Ovary (tissue), 9 donors: ENCODE data around the gene COL23A1. TPM values are rescaled to one million over a fixed set of nuclear protein-coding genes. Genes with fewer than 3 reads are reported as not detected.
A peak's percentile ranks its signal among the peaks of the same experiment; 100 is the strongest.

Experiments
- DNase-seq, 5 donors: peaks; one replicate each; pipeline ENCODE4 v3.0.0-alpha.2; 2019 to 2020
- H3K27ac ChIP-seq, 2 donors: fragments of 200-600 bp; one replicate each; pipeline versions ENCODE4 v1.5.1 to v1.8.0; 2019 to 2022
- H3K27me3 ChIP-seq: fragments of 200-600 bp; one replicate; pipeline ENCODE4 v1.8.0; 2022
- H3K36me3 ChIP-seq: fragments of 200-600 bp; sonication (generic); one replicate; pipeline ENCODE4 v1.5.1; 2019
- H3K4me1 ChIP-seq: one replicate; pipeline ENCODE4 v1.8.1; 2013; ENCODE audit warnings: mild to moderate bottlenecking, moderate library complexity; ENCODE audit not compliant: insufficient read depth
- H3K4me3 ChIP-seq: fragments of 200-600 bp; sonication (generic); one replicate; pipeline ENCODE4 v1.5.1; 2017
- H3K9me3 ChIP-seq, 2 donors: fragments of 200-600 bp in 1 of 2; sonication (generic) in 1 of 2; one replicate each; pipeline versions ENCODE4 v1.5.1 to v1.8.1; 2013 to 2019; ENCODE audit warnings: mild to moderate bottlenecking in 1 of 2, moderate library complexity in 1 of 2
- EP300 ChIP-seq: sonication (generic); formaldehyde crosslinking; IDR thresholded peaks from one replicate; pipeline ENCODE4 v1.6.1; 2017; ENCODE audit warnings: antibody characterized with exemption
- POLR2A ChIP-seq: fragments of 450-650 bp; IDR thresholded peaks from one replicate; pipeline ENCODE4 v1.6.1; 2017; ENCODE audit warnings: antibody characterized with exemption, mild to moderate bottlenecking, moderate library complexity
- WGBS, 3 donors: extraction: QIAGEN DNeasy Blood & Tissue Kit in 1 of 3; methylation state at CpG; one replicate each; pipeline versions ENCODE4 v1.1.5 to v1.1.7; 2013 to 2017; 5-methylcytosine and 5-hydroxymethylcytosine counted together
- intact Hi-C, 4 donors: fragments of 100-400 bp; cut with DNase I; formaldehyde crosslinking; loops; one replicate each; pipeline versions ENCODE4 v1.11.0 to v1.15.1; 2022 to 2023
- polyA plus RNA-seq, 2 donors: library from polyadenylated mRNA; stranded (reverse); fragments of 200-250 nt in 1 of 2; fragments of 350-450 nt in 1 of 2; fragmentation: Illumina TruSeq in 1 of 2; extraction: RNeasy Lipid Tissue Mini Kit (QIAGEN cat#74804) in 1 of 2; gene quantifications; one replicate each; pipeline ENCODE4 v1.2.3, GENCODE V29; 2013 to 2014
- total RNA-seq, 7 donors: library from RNA; depleted of rRNA in 2 of 7; stranded (reverse); fragments of >200 nt in 2 of 7; fragmentation: NEBNext Ultra II Directional in 3 of 7; extraction: Animal tissue kit (Norgen Biotek cat#: 25700) in 3 of 7; gene quantifications; one replicate each; pipeline versions ENCODE4 v1.1.0 to v1.2.4, GENCODE V29; 2016 to 2023
- TF ChIP-seq, protein P1 (sequence below), 3 donors: fragments of 450-650 bp in 2 of 3; fragments of 200-600 bp in 1 of 3; IDR thresholded peaks; one replicate each; pipeline versions ENCODE4 v1.5.1 to v1.8.0; 2016 to 2022; ENCODE audit warnings: antibody characterized with exemption in 3 of 3, mild to moderate bottlenecking in 1 of 3
- donor health status: DM: no; HTN: no; CAD: no; lungs with moderate emphysema.
- donor health status: DM: no; HTN: no; CAD: no.
- donor health status: Bipolar disorder and iron deficiency.
- donor health status: DM: yes; HTN: yes; CAD: no.
- donor health status: DM: no; HTN: no; CAD: no.
- donor health status: DM: yes; HTN: yes; CAD: no.

Gene COL23A1
- total and polyA plus RNA-seq, 9 donors, result 0.13 to 0.92 (median 0.39) TPM; not detected in 1

- no peak overlapping the region for H3K27ac ChIP-seq
- DNase-seq, result no peak
- H3K4me3 ChIP-seq, result no peak overlapping the region
- no peaks in the 10 kb centered on the region for H3K4me1 ChIP-seq
- no peaks in the 10 kb centered on the region for H3K36me3 ChIP-seq
- no peaks in the 10 kb centered on the region for H3K27me3 ChIP-seq
- TF ChIP-seq EP300 (no peak), POLR2A (no peak)
- TF ChIP-seq, protein P1, sequence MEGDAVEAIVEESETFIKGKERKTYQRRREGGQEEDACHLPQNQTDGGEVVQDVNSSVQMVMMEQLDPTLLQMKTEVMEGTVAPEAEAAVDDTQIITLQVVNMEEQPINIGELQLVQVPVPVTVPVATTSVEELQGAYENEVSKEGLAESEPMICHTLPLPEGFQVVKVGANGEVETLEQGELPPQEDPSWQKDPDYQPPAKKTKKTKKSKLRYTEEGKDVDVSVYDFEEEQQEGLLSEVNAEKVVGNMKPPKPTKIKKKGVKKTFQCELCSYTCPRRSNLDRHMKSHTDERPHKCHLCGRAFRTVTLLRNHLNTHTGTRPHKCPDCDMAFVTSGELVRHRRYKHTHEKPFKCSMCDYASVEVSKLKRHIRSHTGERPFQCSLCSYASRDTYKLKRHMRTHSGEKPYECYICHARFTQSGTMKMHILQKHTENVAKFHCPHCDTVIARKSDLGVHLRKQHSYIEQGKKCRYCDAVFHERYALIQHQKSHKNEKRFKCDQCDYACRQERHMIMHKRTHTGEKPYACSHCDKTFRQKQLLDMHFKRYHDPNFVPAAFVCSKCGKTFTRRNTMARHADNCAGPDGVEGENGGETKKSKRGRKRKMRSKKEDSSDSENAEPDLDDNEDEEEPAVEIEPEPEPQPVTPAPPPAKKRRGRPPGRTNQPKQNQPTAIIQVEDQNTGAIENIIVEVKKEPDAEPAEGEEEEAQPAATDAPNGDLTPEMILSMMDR (IDR thresholded peaks at IDR 0.05), result no peak
- no peaks in the 10 kb centered on the region for H3K9me3 ChIP-seq
- intact Hi-C loops, result no loop called here
- 81 to 90% (median 90%) methylated on average over 14 to 15 of the region's 15 CpGs for WGBS, 3 donors
These were observed 248.9 kb downstream of the COL23A1 start for GRCh38 chr5:178341091-178341850.

DNA sequence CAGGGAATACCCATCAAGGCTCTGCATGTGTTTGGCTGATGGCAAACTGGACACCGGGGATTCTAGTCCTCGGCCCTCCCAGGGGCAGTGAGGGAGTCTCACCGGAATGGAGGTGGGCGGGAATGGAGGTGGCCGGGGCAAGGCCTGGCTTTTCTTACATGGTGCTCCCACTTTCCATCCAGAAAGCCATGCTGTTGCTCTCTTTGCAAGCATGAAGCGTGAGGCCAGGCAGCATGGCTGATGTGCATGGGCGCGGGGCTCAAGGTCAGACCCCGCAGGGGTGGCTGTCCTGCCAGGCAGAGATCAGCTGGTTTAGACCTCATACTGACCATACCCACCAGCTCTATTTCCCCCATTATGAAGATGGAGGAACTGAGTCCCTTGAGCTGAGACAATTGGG, 249.6 kb downstream of the COL23A1 start:
- Histone ChIP-seq H3K9me3 (no peaks in the 10 kb centered on the region), H3K4me1 (no peaks in the 10 kb centered on the region), H3K27ac (no peak overlapping the region), H3K4me3 (no peak overlapping the region), H3K36me3 (no peaks in the 10 kb centered on the region), H3K27me3 (no peaks in the 10 kb centered on the region)
- TF ChIP-seq POLR2A (no peak), EP300 (no peak)
- peak in 1 of 5 donors; percentile 12 for DNase-seq
- WGBS, 3 donors, result 95 to 96% (median 96%) methylated on average over 9 of the region's 9 CpGs
- intact Hi-C loops, result no loop called here

- no peak overlapping the region for H3K4me3 ChIP-seq
- H3K4me1 ChIP-seq, result no peaks in the 10 kb centered on the region
- DNase-seq, result peak in 1 of 5 donors; percentile 12
- intact Hi-C loops, result no loop called here
- no peaks in the 10 kb centered on the region for H3K9me3 ChIP-seq
- no peak overlapping the region for H3K27ac ChIP-seq
- TF ChIP-seq, protein P1 (IDR thresholded peaks at IDR 0.05), result no peak
- TF ChIP-seq POLR2A (no peak), EP300 (no peak)
- no peaks in the 10 kb centered on the region for H3K27me3 ChIP-seq
- no peaks in the 10 kb centered on the region for H3K36me3 ChIP-seq
- 82 to 89% (median 83%) methylated on average over 7 of the region's 7 CpGs for WGBS, 3 donors
These were observed 250.0 kb downstream of the COL23A1 start for GRCh38 chr5:178340187-178340586.

- Histone ChIP-seq H3K4me1 (no peaks in the 10 kb centered on the region), H3K27me3 (no peaks in the 10 kb centered on the region), H3K9me3 (no peaks in the 10 kb centered on the region), H3K36me3 (no peaks in the 10 kb centered on the region), H3K27ac (no peak overlapping the region), H3K4me3 (no peak overlapping the region)
- WGBS, 3 donors, result 79 to 91% (median 84%) methylated on average over 4 of the region's 4 CpGs
- intact Hi-C loops, result no loop called here
- no peak for TF ChIP-seq POLR2A
- TF ChIP-seq, protein P1 (IDR thresholded peaks at IDR 0.05), result no peak
- TF ChIP-seq EP300, result no peak
- no peak for DNase-seq
These were observed 250.9 kb downstream of the COL23A1 start for GRCh38 chr5:178339272-178339671.

DNA sequence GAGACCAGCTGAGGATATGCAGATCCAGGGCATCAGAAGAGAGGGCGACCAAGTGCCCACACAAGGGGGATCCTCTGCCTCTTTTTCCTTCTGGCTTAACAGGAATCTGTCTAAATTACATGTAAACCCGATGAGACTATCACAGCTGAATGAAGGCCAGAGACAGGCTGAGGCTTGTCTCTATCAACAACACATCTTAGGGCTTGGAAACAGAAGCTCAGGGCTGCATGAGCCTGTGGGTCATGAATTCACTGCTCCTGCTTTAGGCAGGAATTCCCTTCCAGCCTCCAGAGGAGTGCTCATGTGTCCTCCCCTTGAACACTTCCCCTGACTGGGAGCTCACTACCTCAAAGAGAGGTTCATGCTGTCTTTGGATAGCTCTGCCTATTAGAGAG, 251.4 kb downstream of the COL23A1 start:
- H3K36me3 ChIP-seq, result no peaks in the 10 kb centered on the region
- H3K27me3 ChIP-seq, result no peaks in the 10 kb centered on the region
- 57 to 66% (median 59%) methylated on average over 2 of the region's 2 CpGs for WGBS, 3 donors
- H3K9me3 ChIP-seq, result no peaks in the 10 kb centered on the region
- H3K27ac ChIP-seq, result no peak overlapping the region
- no peak overlapping the region for H3K4me3 ChIP-seq
- TF ChIP-seq EP300 (no peak), POLR2A (no peak)
- TF ChIP-seq, protein P1 (IDR thresholded peaks at IDR 0.05), result no peak
- DNase-seq, result no peak
- intact Hi-C loops, result no loop called here
- no peaks in the 10 kb centered on the region for H3K4me1 ChIP-seq
